NB4 (cell line): ENCODE data around the gene RBM18.

Source experiments
- CTCF ChIP-seq: IDR thresholded peaks from one replicate; pipeline ENCODE4 v1.5.1; 2012; ENCODE audit warnings: low read depth, low read length
- MAX ChIP-seq: IDR thresholded peaks from 2 replicates; pipeline ENCODE4 v1.6.1; 2011; ENCODE audit warnings: low read depth, low read length
- MYC ChIP-seq: IDR thresholded peaks from 2 replicates; pipeline ENCODE4 v1.6.1; 2011; ENCODE audit warnings: low read depth, low read length
- POLR2A ChIP-seq: IDR thresholded peaks from 2 replicates; pipeline ENCODE4 v1.6.1; 2011; ENCODE audit warnings: mild to moderate bottlenecking; ENCODE audit not compliant: insufficient read length; ENCODE audit errors: extremely low read depth

GRCh38 chr9:122195875-122196274 is 68.8 kb downstream of the RBM18 start:
- no peak for TF ChIP-seq CTCF
- no peak for TF ChIP-seq POLR2A
- TF ChIP-seq MAX: no peak
- no peak for TF ChIP-seq MYC
